A549 (cell line): ENCODE data around the gene POLR3E. TPM values are rescaled to one million over a fixed set of nuclear protein-coding genes. Genes with fewer than 3 reads are reported as not detected.

Experiments
- ATAC-seq, 2 experiments: fragments of 200-7000 bp in 1 of 2; fragments of >200 bp in 1 of 2; cut with Nextera tagmentation in 1 of 2; cut with Tn5 transposase in 1 of 2; 3 replicates each; pipeline versions ENCODE4 v1.8.0 to v1.9.1; 2018 to 2020; ENCODE audit warnings: mild to moderate bottlenecking in 1 of 2, moderate library complexity in 1 of 2
- CTCF ChIA-PET: fragments of 300-600 bp; sonication (Branson Sonifier 250); formaldehyde crosslinking; extraction: SDS; loops from one replicate; lab custom pipeline; 2021; ENCODE audit warnings: antibody characterized with exemption, inconsistent platforms; lab: Yijun Ruan, JAX
- POLR2A ChIA-PET: fragments of 350-600 bp; formaldehyde crosslinking; extraction: SDS; loops from one replicate; lab custom pipeline; 2021; ENCODE audit warnings: antibody characterized with exemption, inconsistent platforms; lab: Yijun Ruan, JAX
- DNase-seq, 2 experiments: peaks; one replicate each; pipeline versions ENCODE4 v3.0.0 to v3.0.0-alpha.2; 2011 to 2016; ENCODE audit warnings: low read depth in 1 of 2, low spot score in 1 of 2
- FAIRE-seq: peaks from 2 replicates; lab custom pipeline; 2011; peaks lifted over from hg19 to GRCh38; lab: Jason Lieb, UNC
- H3K27ac ChIP-seq, 2 experiments: fragments of >200 bp; sonication (Bioruptor Twin); formaldehyde crosslinking; 3 replicates each; pipeline ENCODE4 v1.5.1; 2016 to 2017
- H3K4me1 ChIP-seq: fragments of >200 bp; sonication (Bioruptor Twin); formaldehyde crosslinking; 3 replicates; pipeline ENCODE4 v1.6.1; 2016
- H3K4me2 ChIP-seq: fragments of >200 bp; sonication (Bioruptor Twin); formaldehyde crosslinking; 3 replicates; pipeline ENCODE4 v1.6.1; 2016
- H3K4me3 ChIP-seq: fragments of >200 bp; sonication (Bioruptor Twin); formaldehyde crosslinking; 3 replicates; pipeline ENCODE4 v1.5.1; 2016
- H3K9me3 ChIP-seq: fragments of >200 bp; sonication (Bioruptor Twin); formaldehyde crosslinking; 3 replicates; pipeline ENCODE4 v1.6.1; 2016
- BHLHE40 ChIP-seq: IDR thresholded peaks from 2 replicates; pipeline ENCODE4 v1.6.1; 2012; ENCODE audit warnings: low read depth, low read length, inconsistent platforms
- CEBPB ChIP-seq, 2 experiments: fragments of >200 bp in 1 of 2; sonication (Bioruptor Twin) in 1 of 2; formaldehyde crosslinking in 1 of 2; IDR thresholded peaks; 2 replicates each; pipeline ENCODE4 v1.6.1; 2012 to 2016
- E2F6 ChIP-seq: IDR thresholded peaks from 2 replicates; pipeline ENCODE4 v1.6.1; 2012; ENCODE audit warnings: low read depth, borderline replicate concordance
- ELK1 ChIP-seq: fragments of 150-350 bp; IDR thresholded peaks from 2 replicates; pipeline ENCODE4 v1.6.1; 2014; ENCODE audit warnings: low read depth, mild to moderate bottlenecking, low read length
- EP300 ChIP-seq, 2 experiments: fragments of >200 bp; sonication (Bioruptor Twin); formaldehyde crosslinking; IDR thresholded peaks; 2 replicates in 1 of 2; 3 replicates in 1 of 2; pipeline ENCODE4 v1.6.1; 2016 to 2017
- ESRRA ChIP-seq: fragments of 150-350 bp; IDR thresholded peaks from 2 replicates; pipeline ENCODE4 v1.6.1; 2014; ENCODE audit warnings: mild to moderate bottlenecking, low read length, borderline replicate concordance
- GATA3 ChIP-seq: IDR thresholded peaks from 2 replicates; pipeline ENCODE4 v1.6.1; 2012; ENCODE audit warnings: borderline replicate concordance
- HES2 ChIP-seq: fragments of >200 bp; sonication (Bioruptor Twin); formaldehyde crosslinking; IDR thresholded peaks from 2 replicates; pipeline ENCODE4 v1.6.1; 2016
- HEYL ChIP-seq: fragments of 250-450 bp; sonication (Bioruptor Pico); IDR thresholded peaks from 2 replicates; pipeline ENCODE4 v1.8.0; 2021; ENCODE audit warnings: mild to moderate bottlenecking, moderate library complexity
- HOXA7 ChIP-seq: fragments of 250-450 bp; sonication (Bioruptor Pico); IDR thresholded peaks from 2 replicates; pipeline ENCODE4 v1.5.0; 2020; ENCODE audit warnings: mild to moderate bottlenecking, moderate library complexity
- MAFK ChIP-seq: fragments of 450-650 bp; IDR thresholded peaks from 2 replicates; pipeline ENCODE4 v1.6.1; 2014; ENCODE audit not compliant: partially characterized antibody
- MAX ChIP-seq: IDR thresholded peaks from 2 replicates; pipeline ENCODE4 v1.6.1; 2012
- MAZ ChIP-seq: fragments of 150-350 bp; IDR thresholded peaks from 2 replicates; pipeline ENCODE4 v1.6.1; 2014; ENCODE audit warnings: antibody characterized with exemption, low read depth, low read length, borderline replicate concordance
- NR3C1 ChIP-seq: fragments of >200 bp; sonication (Bioruptor Twin); formaldehyde crosslinking; IDR thresholded peaks from 3 replicates; pipeline ENCODE4 v1.6.1; 2017
- PBX3 ChIP-seq: IDR thresholded peaks from 2 replicates; pipeline ENCODE4 v1.6.1; 2012
- RAD21 ChIP-seq, 2 experiments: fragments of >200 bp in 1 of 2; sonication (Bioruptor Twin) in 1 of 2; formaldehyde crosslinking in 1 of 2; IDR thresholded peaks in 1 of 2; conservative IDR thresholded peaks in 1 of 2; 2 replicates in 1 of 2; 3 replicates in 1 of 2; pipeline ENCODE4 v1.6.1; 2012 to 2018; ENCODE audit warnings: inconsistent platforms in 1 of 2
- RARB ChIP-seq: fragments of 250-450 bp; sonication (Bioruptor Pico); IDR thresholded peaks from 2 replicates; pipeline ENCODE4 v1.8.0; 2021; ENCODE audit warnings: mild to moderate bottlenecking, moderate library complexity
- RFX5 ChIP-seq: fragments of 450-650 bp; IDR thresholded peaks from 2 replicates; pipeline ENCODE4 v1.7.1; 2014; ENCODE audit warnings: antibody characterized with exemption, mild to moderate bottlenecking, moderate library complexity
- TFCP2L1 ChIP-seq: fragments of 250-450 bp; sonication (Bioruptor Pico); IDR thresholded peaks from 2 replicates; pipeline ENCODE4 v1.5.0; 2021; ENCODE audit warnings: mild to moderate bottlenecking
- USF2 ChIP-seq: fragments of 450-650 bp; IDR thresholded peaks from 2 replicates; pipeline ENCODE4 v1.6.1; 2014; ENCODE audit warnings: antibody characterized with exemption
- ZC3H11A ChIP-seq: fragments of 450-650 bp; IDR thresholded peaks from 2 replicates; pipeline ENCODE4 v1.6.1; 2014; ENCODE audit warnings: antibody characterized with exemption, mild to moderate bottlenecking
- WGBS: methylation state at CpG from one replicate; pipeline ENCODE4 v1.1.6; 2017; ENCODE audit errors: missing lambda C conversion rate; 5-methylcytosine and 5-hydroxymethylcytosine counted together
- polyA plus RNA-seq, 4 experiments: library from polyadenylated mRNA; depleted of rRNA in 3 of 4; stranded (reverse); fragments of >200 nt; fragmentation: RNase III in 1 of 4; extraction: RNeasy Plus Mini Kit Qiagen cat#74134 plus additional on column Dnase treatment in 1 of 4; gene quantifications; 2 replicates in 3 of 4; 3 replicates in 1 of 4; pipeline ENCODE4 v1.2.3, GENCODE V29; 2011 to 2017

The POLR3E gene
- polyA plus RNA-seq, 2 of the 4 experiments (the other 2 are of a cell fraction) = 54.6 to 77.9 TPM

GRCh38 chr16:22292320-22292719 is 4.9 kb upstream of the POLR3E start (continued):
- no peak for TF ChIP-seq MAX

GRCh38 chr16:22293137-22294106 is 3.8 kb upstream of the POLR3E start:
- ChIA-PET CTCF (no interaction called here), POLR2A (no interaction called here)
- no peak for FAIRE-seq

GRCh38 chr16:22296225-22297113 is 740 bp upstream of the POLR3E start:
- ChIA-PET POLR2A (interaction anchor here (1.4 kb wide), 1 partner anchor 90 kb away, joined by 3 read pairs; the partner anchor contains the start of gene EEF2K), CTCF (interaction anchor here (0.7 to 16.3 kb wide), 13 partner anchors 9 to 218 kb away, joined by 3 to 320 read pairs (median 4); partner anchors contain the start of gene EEF2K)
- DNase-seq (no peak), FAIRE-seq (no peak), ATAC-seq (no peak; a peak in 1 of 6 replicates)
- under 1% methylated on average over 17 of the region's 17 CpGs for whole genome bisulfite sequencing
- Histone ChIP-seq H3K4me1 (peaks cover 21% of the 10 kb centered on the region; the same call in 2 of the 3 replicates), H3K4me2 (peak overlapping the region; percentile 73), H3K27ac (peak overlapping the region; percentile 65 to 67), H3K4me3 (peak overlapping the region; percentile 74), H3K9me3 (no peaks in the 10 kb centered on the region)
- TF ChIP-seq E2F6 (no peak), NR3C1 (no peak), TFCP2L1 (no peak), PBX3 (no peak), CEBPB (IDR thresholded peaks at IDR 0.05) (0 out of 4 replicates have a peak, but pooled peaks of 1 of the 2 experiments have one; percentile 5), ESRRA (no peak), HEYL (CRISPR knock-in tag) (0 out of 2 replicates have a peak, but pooled peaks have one; percentile 55), MAFK (peak; percentile 84), RFX5 (no peak)

More at GRCh38 chr16:22293137-22294106, 3.8 kb upstream of the POLR3E start:
- H3K9me3 ChIP-seq = no peaks in the 10 kb centered on the region
- TF ChIP-seq BHLHE40 (no peak), GATA3 (no peak), RARB (no peak), EP300 (IDR thresholded peaks at IDR 0.05) (no peak), HOXA7 (CRISPR knock-in tag) (no peak), MAZ (no peak), ELK1 (no peak), MAFK (no peak), ZC3H11A (no peak), CEBPB (IDR thresholded peaks at IDR 0.05) (no peak), TFCP2L1 (no peak), USF2 (no peak), E2F6 (no peak), HES2 (no peak), RAD21 (conservative IDR thresholded peaks at IDR 0.05 in 1 of 2, IDR thresholded peaks at IDR 0.05 in 1 of 2) (no peak)
- WGBS = 74% methylated on average over 11 of the region's 11 CpGs
- no peak overlapping the region for H3K4me2 ChIP-seq
- ATAC-seq (no peak), DNase-seq (no peak)
- no peak overlapping the region for H3K27ac ChIP-seq
- no peak overlapping the region for H3K4me3 ChIP-seq
- H3K4me1 ChIP-seq = peaks cover 16% of the 10 kb centered on the region; the same call in 2 of the 3 replicates
